Measurements from ENCODE around the gene SHROOM2. TPM values are rescaled to one million over a fixed set of nuclear protein-coding genes. Genes with fewer than 3 reads are reported as not detected.

SHROOM2 gene
- total and polyA plus RNA-seq, 4 donors: 3.0 to 15.5 (median 5.0) TPM

GRCh38 chrX:9902656-9903055 lies 116.4 kb downstream of the SHROOM2 start:
- no peak overlapping the region for H3K9ac ChIP-seq (ENCODE audit: insufficient read depth in 1 of 2, low read length in 2 of 2)
- H3K4me1 ChIP-seq (ENCODE audit: control insufficient read depth in 5 of 5, insufficient read depth in 5 of 5, low read length in 5 of 5): peaks cover 0 to 13% (median 2%) of the 10 kb centered on the region in 5 donors
- TF ChIP-seq CTCF (IDR thresholded peaks at IDR 0.05; ENCODE audit: control extremely low read depth, extremely low read depth): no peak
- peaks cover 0 to 1% (median 0%) of the 10 kb centered on the region in 4 donors for H3K9me3 ChIP-seq (ENCODE audit: control insufficient read depth in 4 of 4, insufficient read depth in 3 of 4, low read length in 3 of 4)
- peaks cover 0 to 9% (median 0%) of the 10 kb centered on the region in 3 donors for H3K27me3 ChIP-seq (ENCODE audit: control insufficient read depth in 3 of 3, insufficient read depth in 3 of 3, low read length in 2 of 3)
- ATAC-seq (ENCODE audit: insufficient read depth, low FRiP score) (no peak), DNase-seq (no peak)
- no peaks in the 10 kb centered on the region for H3K36me3 ChIP-seq (ENCODE audit: control insufficient read depth in 4 of 4, insufficient read depth in 4 of 4, low read length in 4 of 4)
- WGBS, 2 donors: 74 to 84% methylated on average over 5 to 6 of the region's 6 CpGs
- no peak overlapping the region for H3K4me3 ChIP-seq
- H3K27ac ChIP-seq (ENCODE audit: low read depth in 1 of 2, low read length in 1 of 2): no peak overlapping the region

GRCh38 chrX:9903146-9903545 lies 116.9 kb downstream of the SHROOM2 start:
- Histone ChIP-seq H3K9ac (ENCODE audit: insufficient read depth in 1 of 2, low read length in 2 of 2) (no peak overlapping the region), H3K36me3 (ENCODE audit: control insufficient read depth in 4 of 4, insufficient read depth in 4 of 4, low read length in 4 of 4) (no peaks in the 10 kb centered on the region), H3K9me3 (ENCODE audit: control insufficient read depth in 4 of 4, insufficient read depth in 3 of 4, low read length in 3 of 4) (peaks cover 0 to 3% (median 0%) of the 10 kb centered on the region in 4 donors), H3K27ac (ENCODE audit: low read depth in 1 of 2, low read length in 1 of 2) (no peak overlapping the region), H3K4me1 (ENCODE audit: control insufficient read depth in 5 of 5, insufficient read depth in 5 of 5, low read length in 5 of 5) (peaks cover 0 to 13% (median 2%) of the 10 kb centered on the region in 5 donors), H3K4me3 (no peak overlapping the region), H3K27me3 (ENCODE audit: control insufficient read depth in 3 of 3, insufficient read depth in 3 of 3, low read length in 2 of 3) (peaks cover 0 to 9% (median 0%) of the 10 kb centered on the region in 3 donors)
- no peak for TF ChIP-seq CTCF (IDR thresholded peaks at IDR 0.05; ENCODE audit: control extremely low read depth, extremely low read depth)
- no peak for ATAC-seq (ENCODE audit: insufficient read depth, low FRiP score)
- WGBS, 2 donors: 88 to 90% methylated on average over 5 of the region's 5 CpGs
- DNase-seq: no peak

- ATAC-seq (ENCODE audit: insufficient read depth, low FRiP score) (no peak), DNase-seq (no peak)
- Histone ChIP-seq H3K9me3 (ENCODE audit: control insufficient read depth in 4 of 4, insufficient read depth in 3 of 4, low read length in 3 of 4) (peaks cover 0 to 6% (median 1%) of the 10 kb centered on the region in 4 donors), H3K27me3 (ENCODE audit: control insufficient read depth in 3 of 3, insufficient read depth in 3 of 3, low read length in 2 of 3) (peaks cover 0 to 9% (median 0%) of the 10 kb centered on the region in 3 donors), H3K27ac (ENCODE audit: low read depth in 1 of 2, low read length in 1 of 2) (no peak overlapping the region), H3K4me1 (ENCODE audit: control insufficient read depth in 5 of 5, insufficient read depth in 5 of 5, low read length in 5 of 5) (peaks cover 0 to 2% (median 0%) of the 10 kb centered on the region in 5 donors), H3K4me3 (no peak overlapping the region), H3K36me3 (ENCODE audit: control insufficient read depth in 4 of 4, insufficient read depth in 4 of 4, low read length in 4 of 4) (no peaks in the 10 kb centered on the region), H3K9ac (ENCODE audit: insufficient read depth in 1 of 2, low read length in 2 of 2) (no peak overlapping the region)
- TF ChIP-seq CTCF (IDR thresholded peaks at IDR 0.05; ENCODE audit: control extremely low read depth, extremely low read depth): no peak
- whole genome bisulfite sequencing, 2 donors: 84 to 94% methylated on average over 17 of the region's 17 CpGs
These were observed 119.1 kb downstream of the SHROOM2 start for GRCh38 chrX:9905288-9905687.

- H3K4me1 ChIP-seq (ENCODE audit: control insufficient read depth in 5 of 5, insufficient read depth in 5 of 5, low read length in 5 of 5): peaks cover 0 to 2% (median 0%) of the 10 kb centered on the region in 5 donors
- ATAC-seq (ENCODE audit: insufficient read depth, low FRiP score) (no peak), DNase-seq (no peak)
- WGBS, 2 donors: 87 to 90% methylated on average over 5 of the region's 5 CpGs
- H3K27ac ChIP-seq (ENCODE audit: low read depth in 1 of 2, low read length in 1 of 2): no peak overlapping the region
- no peak overlapping the region for H3K9ac ChIP-seq (ENCODE audit: insufficient read depth in 1 of 2, low read length in 2 of 2)
- peaks cover 0 to 9% (median 0%) of the 10 kb centered on the region in 3 donors for H3K27me3 ChIP-seq (ENCODE audit: control insufficient read depth in 3 of 3, insufficient read depth in 3 of 3, low read length in 2 of 3)
- peaks cover 0 to 6% (median 1%) of the 10 kb centered on the region in 4 donors for H3K9me3 ChIP-seq (ENCODE audit: control insufficient read depth in 4 of 4, insufficient read depth in 3 of 4, low read length in 3 of 4)
- TF ChIP-seq CTCF (IDR thresholded peaks at IDR 0.05; ENCODE audit: control extremely low read depth, extremely low read depth): no peak
- H3K36me3 ChIP-seq (ENCODE audit: control insufficient read depth in 4 of 4, insufficient read depth in 4 of 4, low read length in 4 of 4): no peaks in the 10 kb centered on the region
- no peak overlapping the region for H3K4me3 ChIP-seq
These were observed 119.5 kb downstream of the SHROOM2 start for GRCh38 chrX:9905721-9906120.
